Chondrocyte (in vitro differentiated cells): Measurements from ENCODE around the gene DCTN2. TPM values are rescaled to one million over a fixed set of nuclear protein-coding genes. Genes with fewer than 3 reads are reported as not detected.
"Not testable (repeated sequence)": the region's sequence is repeated elsewhere in the genome, so short reads cannot be mapped to it uniquely, and the experiment has no call there.

Source experiments
- DNase-seq: peaks from one replicate; pipeline ENCODE4 v3.0.0; 2021; ENCODE audit warnings: mixed read lengths, low spot score
- H3K27ac Mint-ChIP-seq: one replicate; pipeline ENCODE4 v1.8.0; 2021; ENCODE audit warnings: mild to moderate bottlenecking, moderate library complexity, mixed read lengths; ENCODE audit not compliant: unreplicated experiment
- H3K27me3 Mint-ChIP-seq: 2 replicates; pipeline ENCODE4 v1.8.0; 2021; ENCODE audit warnings: low read depth, mixed read lengths
- H3K36me3 Mint-ChIP-seq: 2 replicates; pipeline ENCODE4 v1.8.0; 2021; ENCODE audit warnings: low read depth, mixed read lengths
- H3K4me1 Mint-ChIP-seq: 2 replicates; pipeline ENCODE4 v1.8.0; 2021; ENCODE audit warnings: low read depth, mild to moderate bottlenecking, mixed read lengths
- H3K4me3 Mint-ChIP-seq: one replicate; pipeline ENCODE4 v1.8.0; 2021; ENCODE audit warnings: mild to moderate bottlenecking, moderate library complexity, mixed read lengths; ENCODE audit not compliant: unreplicated experiment
- H3K9me3 Mint-ChIP-seq: 2 replicates; pipeline ENCODE4 v1.8.0; 2021; ENCODE audit warnings: low read depth, mixed read lengths
- CTCF ChIP-seq: fragments of 200-600 bp; sonication (generic); IDR thresholded peaks from 2 replicates; pipeline ENCODE4 v1.5.0; 2021; ENCODE audit warnings: antibody characterized with exemption, mild to moderate bottlenecking, moderate library complexity
- total RNA-seq: library from RNA; stranded (reverse); gene quantifications from 3 replicates; pipeline ENCODE4 v1.2.1, GENCODE V29; 2021

DCTN2 gene
- total RNA-seq, 1 donor from 2014 or later, result 112 TPM

- Mint-ChIP-seq H3K27me3 (no peaks in the 10 kb centered on the region), H3K36me3 (peaks cover 51% of the 10 kb centered on the region), H3K27ac (peak overlapping the region; percentile 37), H3K4me1 (peaks cover 22% of the 10 kb centered on the region), H3K9me3 (no peaks in the 10 kb centered on the region), H3K4me3 (no peak overlapping the region)
- no peak for DNase-seq
- TF ChIP-seq CTCF, result no peak
These were observed 33.7 kb downstream of the DCTN2 start for GRCh38 chr12:57513266-57513665.

GRCh38 chr12:57512665-57513064, 34.3 kb downstream of the DCTN2 start:
- peaks cover 16% of the 10 kb centered on the region for H3K4me1 Mint-ChIP-seq
- H3K36me3 Mint-ChIP-seq, result peaks cover 50% of the 10 kb centered on the region
- no peak overlapping the region for H3K27ac Mint-ChIP-seq
- H3K4me3 Mint-ChIP-seq, result no peak overlapping the region
- H3K9me3 Mint-ChIP-seq, result no peaks in the 10 kb centered on the region
- DNase-seq, result no peak
- H3K27me3 Mint-ChIP-seq, result no peaks in the 10 kb centered on the region
- TF ChIP-seq CTCF, result no peak

GRCh38 chr12:57511588-57512325, 35.2 kb downstream of the DCTN2 start:
- no peaks in the 10 kb centered on the region for H3K27me3 Mint-ChIP-seq
- no peak for DNase-seq
- peaks cover 7% of the 10 kb centered on the region for H3K4me1 Mint-ChIP-seq
- peaks cover 41% of the 10 kb centered on the region for H3K36me3 Mint-ChIP-seq
- H3K27ac Mint-ChIP-seq, result no peak overlapping the region
- no peaks in the 10 kb centered on the region for H3K9me3 Mint-ChIP-seq
- no peak overlapping the region for H3K4me3 Mint-ChIP-seq
- TF ChIP-seq CTCF, result no peak

GRCh38 chr12:57511161-57511560, 35.8 kb downstream of the DCTN2 start:
- Mint-ChIP-seq H3K36me3 (peaks cover 39% of the 10 kb centered on the region), H3K4me1 (peaks cover 3% of the 10 kb centered on the region), H3K27ac (no peak overlapping the region), H3K9me3 (no peaks in the 10 kb centered on the region), H3K27me3 (no peaks in the 10 kb centered on the region), H3K4me3 (no peak overlapping the region)
- no peak for TF ChIP-seq CTCF
- no peak for DNase-seq

GRCh38 chr12:57507796-57508195, 39.2 kb downstream of the DCTN2 start:
- H3K9me3 Mint-ChIP-seq, H3K27ac Mint-ChIP-seq, H3K27me3 Mint-ChIP-seq, H3K4me1 Mint-ChIP-seq, H3K4me3 Mint-ChIP-seq: not testable (repeated sequence)
- peaks cover 27% of the 10 kb centered on the region for H3K36me3 Mint-ChIP-seq
- peak; percentile 40 for DNase-seq

GRCh38 chr12:57506541-57506940, 40.5 kb downstream of the DCTN2 start:
- peak; percentile 4 for DNase-seq
- not testable (repeated sequence) for H3K27me3 Mint-ChIP-seq, H3K9me3 Mint-ChIP-seq, H3K4me1 Mint-ChIP-seq, H3K27ac Mint-ChIP-seq, H3K4me3 Mint-ChIP-seq
- H3K36me3 Mint-ChIP-seq, result peaks cover 22% of the 10 kb centered on the region

- not testable (repeated sequence) for H3K27me3 Mint-ChIP-seq, H3K4me1 Mint-ChIP-seq, H3K4me3 Mint-ChIP-seq, H3K9me3 Mint-ChIP-seq, H3K27ac Mint-ChIP-seq
- peak; percentile 35 for DNase-seq
- H3K36me3 Mint-ChIP-seq, result peaks cover 44% of the 10 kb centered on the region
These were observed 44.6 kb downstream of the DCTN2 start for GRCh38 chr12:57502311-57502969.
